ENCODE data around the gene LAMB1. TPM values are rescaled to one million over a fixed set of nuclear protein-coding genes. Genes with fewer than 3 reads are reported as not detected.

The LAMB1 gene
- total and polyA plus RNA-seq, 2 of the 13 experiments (the other 11 are each of a cell fraction or from before 2014, with no cell fraction given), result 109 to 124 TPM

DNA sequence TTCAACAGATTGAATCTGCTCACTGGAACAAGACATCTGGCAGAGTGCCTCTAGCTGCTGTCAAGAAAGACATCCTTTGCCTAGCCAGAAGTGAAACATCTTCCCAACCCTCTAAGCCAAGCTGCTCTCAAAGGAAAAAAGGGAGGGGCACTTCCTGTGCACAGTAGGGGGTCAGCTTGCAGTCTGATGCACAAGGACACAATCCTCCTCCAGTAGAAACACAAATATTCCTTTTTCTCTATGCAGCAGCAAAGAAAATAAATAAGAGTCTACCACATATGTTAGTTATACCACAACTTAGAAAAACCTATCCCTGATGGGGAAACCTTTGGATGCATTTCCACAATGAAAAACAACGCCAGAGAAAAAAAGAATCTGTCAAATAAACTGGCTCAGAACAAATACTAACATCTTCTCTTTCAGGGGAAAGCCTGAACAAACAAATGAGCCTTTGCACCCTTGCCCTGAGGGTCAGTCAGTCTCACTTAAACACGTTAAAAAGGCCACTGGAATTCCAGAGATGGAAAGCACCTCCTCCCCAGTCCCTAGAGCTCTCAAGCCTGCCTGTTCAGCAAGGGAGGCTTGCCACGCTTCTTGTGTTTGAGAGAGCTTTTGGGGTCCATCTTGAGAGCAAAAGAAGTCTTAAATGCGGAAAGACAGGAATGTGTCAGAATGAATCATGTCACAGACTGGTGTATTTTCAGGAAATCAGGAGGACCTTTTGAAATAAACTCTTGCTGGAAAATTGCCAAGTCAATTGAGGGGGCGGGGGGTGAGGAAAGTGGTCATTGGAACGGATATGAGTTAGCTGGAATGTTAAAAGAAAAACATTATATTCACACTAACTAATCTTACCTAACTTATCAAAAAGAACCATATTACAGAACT is 7.5 kb downstream of the LAMB1 start (continued):
- TF ChIP-seq, protein P1, sequence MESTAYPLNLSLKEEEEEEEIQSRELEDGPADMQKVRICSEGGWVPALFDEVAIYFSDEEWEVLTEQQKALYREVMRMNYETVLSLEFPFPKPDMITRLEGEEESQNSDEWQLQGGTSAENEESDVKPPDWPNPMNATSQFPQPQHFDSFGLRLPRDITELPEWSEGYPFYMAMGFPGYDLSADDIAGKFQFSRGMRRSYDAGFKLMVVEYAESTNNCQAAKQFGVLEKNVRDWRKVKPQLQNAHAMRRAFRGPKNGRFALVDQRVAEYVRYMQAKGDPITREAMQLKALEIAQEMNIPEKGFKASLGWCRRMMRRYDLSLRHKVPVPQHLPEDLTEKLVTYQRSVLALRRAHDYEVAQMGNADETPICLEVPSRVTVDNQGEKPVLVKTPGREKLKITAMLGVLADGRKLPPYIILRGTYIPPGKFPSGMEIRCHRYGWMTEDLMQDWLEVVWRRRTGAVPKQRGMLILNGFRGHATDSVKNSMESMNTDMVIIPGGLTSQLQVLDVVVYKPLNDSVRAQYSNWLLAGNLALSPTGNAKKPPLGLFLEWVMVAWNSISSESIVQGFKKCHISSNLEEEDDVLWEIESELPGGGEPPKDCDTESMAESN (CRISPR knock-in tag; conservative IDR thresholded peaks at IDR 0.05), result no peak; the same call in 1 of the 2 replicates
- TF ChIP-seq POLR2AphosphoS5 (IDR thresholded peaks at IDR 0.05; ENCODE audit: low read depth, low read length), result no peak
- TF ChIP-seq KLF16 (CRISPR knock-in tag; IDR thresholded peaks at IDR 0.05), result no peak
- TF ChIP-seq, protein P2, sequence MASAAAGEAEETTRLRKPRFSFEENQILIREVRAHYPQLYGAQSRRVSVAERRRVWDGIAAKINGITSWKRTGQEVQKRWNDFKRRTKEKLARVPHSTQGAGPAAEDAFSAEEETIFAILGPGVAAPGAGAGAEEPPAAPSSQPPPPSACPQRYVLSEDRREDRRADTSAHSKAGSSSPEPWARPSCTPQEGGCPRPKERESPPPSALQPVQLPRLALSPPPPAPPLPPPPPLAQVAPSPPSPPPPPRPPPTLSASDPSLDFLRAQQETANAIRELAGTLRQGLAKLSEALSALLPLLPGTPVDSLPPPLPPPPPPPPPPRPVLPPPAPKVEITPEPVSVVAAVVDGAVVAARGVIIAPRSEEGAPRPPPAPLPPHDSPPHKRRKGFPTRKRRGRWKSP (CRISPR knock-in tag; IDR thresholded peaks at IDR 0.05), result no peak
- no peak for TF ChIP-seq ZNF761 (CRISPR knock-in tag; conservative IDR thresholded peaks at IDR 0.05)
- TF ChIP-seq ZNF619 (CRISPR knock-in tag; IDR thresholded peaks at IDR 0.05), result no peak
- TF ChIP-seq, protein P3, sequence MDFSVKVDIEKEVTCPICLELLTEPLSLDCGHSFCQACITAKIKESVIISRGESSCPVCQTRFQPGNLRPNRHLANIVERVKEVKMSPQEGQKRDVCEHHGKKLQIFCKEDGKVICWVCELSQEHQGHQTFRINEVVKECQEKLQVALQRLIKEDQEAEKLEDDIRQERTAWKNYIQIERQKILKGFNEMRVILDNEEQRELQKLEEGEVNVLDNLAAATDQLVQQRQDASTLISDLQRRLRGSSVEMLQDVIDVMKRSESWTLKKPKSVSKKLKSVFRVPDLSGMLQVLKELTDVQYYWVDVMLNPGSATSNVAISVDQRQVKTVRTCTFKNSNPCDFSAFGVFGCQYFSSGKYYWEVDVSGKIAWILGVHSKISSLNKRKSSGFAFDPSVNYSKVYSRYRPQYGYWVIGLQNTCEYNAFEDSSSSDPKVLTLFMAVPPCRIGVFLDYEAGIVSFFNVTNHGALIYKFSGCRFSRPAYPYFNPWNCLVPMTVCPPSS (IDR thresholded peaks at IDR 0.05), result no peak
- no peak for TF ChIP-seq HMG20B (CRISPR knock-in tag; conservative IDR thresholded peaks at IDR 0.05)
- TF ChIP-seq, protein P4, sequence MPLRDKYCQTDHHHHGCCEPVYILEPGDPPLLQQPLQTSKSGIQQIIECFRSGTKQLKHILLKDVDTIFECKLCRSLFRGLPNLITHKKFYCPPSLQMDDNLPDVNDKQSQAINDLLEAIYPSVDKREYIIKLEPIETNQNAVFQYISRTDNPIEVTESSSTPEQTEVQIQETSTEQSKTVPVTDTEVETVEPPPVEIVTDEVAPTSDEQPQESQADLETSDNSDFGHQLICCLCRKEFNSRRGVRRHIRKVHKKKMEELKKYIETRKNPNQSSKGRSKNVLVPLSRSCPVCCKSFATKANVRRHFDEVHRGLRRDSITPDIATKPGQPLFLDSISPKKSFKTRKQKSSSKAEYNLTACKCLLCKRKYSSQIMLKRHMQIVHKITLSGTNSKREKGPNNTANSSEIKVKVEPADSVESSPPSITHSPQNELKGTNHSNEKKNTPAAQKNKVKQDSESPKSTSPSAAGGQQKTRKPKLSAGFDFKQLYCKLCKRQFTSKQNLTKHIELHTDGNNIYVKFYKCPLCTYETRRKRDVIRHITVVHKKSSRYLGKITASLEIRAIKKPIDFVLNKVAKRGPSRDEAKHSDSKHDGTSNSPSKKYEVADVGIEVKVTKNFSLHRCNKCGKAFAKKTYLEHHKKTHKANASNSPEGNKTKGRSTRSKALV (CRISPR knock-in tag; IDR thresholded peaks at IDR 0.05), result no peak
- no peak for TF ChIP-seq CHCHD3 (CRISPR knock-in tag; IDR thresholded peaks at IDR 0.05)
- no peak for TF ChIP-seq ZNF235 (CRISPR knock-in tag; IDR thresholded peaks at IDR 0.05; ENCODE audit: borderline replicate concordance)
- no peak for TF ChIP-seq MLLT10 (CRISPR knock-in tag; IDR thresholded peaks at IDR 0.05)
- TF ChIP-seq, protein P5, sequence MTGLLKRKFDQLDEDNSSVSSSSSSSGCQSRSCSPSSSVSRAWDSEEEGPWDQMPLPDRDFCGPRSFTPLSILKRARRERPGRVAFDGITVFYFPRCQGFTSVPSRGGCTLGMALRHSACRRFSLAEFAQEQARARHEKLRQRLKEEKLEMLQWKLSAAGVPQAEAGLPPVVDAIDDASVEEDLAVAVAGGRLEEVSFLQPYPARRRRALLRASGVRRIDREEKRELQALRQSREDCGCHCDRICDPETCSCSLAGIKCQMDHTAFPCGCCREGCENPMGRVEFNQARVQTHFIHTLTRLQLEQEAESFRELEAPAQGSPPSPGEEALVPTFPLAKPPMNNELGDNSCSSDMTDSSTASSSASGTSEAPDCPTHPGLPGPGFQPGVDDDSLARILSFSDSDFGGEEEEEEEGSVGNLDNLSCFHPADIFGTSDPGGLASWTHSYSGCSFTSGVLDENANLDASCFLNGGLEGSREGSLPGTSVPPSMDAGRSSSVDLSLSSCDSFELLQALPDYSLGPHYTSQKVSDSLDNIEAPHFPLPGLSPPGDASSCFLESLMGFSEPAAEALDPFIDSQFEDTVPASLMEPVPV (CRISPR knock-in tag; IDR thresholded peaks at IDR 0.05), result no peak
- TF ChIP-seq, protein P6, sequence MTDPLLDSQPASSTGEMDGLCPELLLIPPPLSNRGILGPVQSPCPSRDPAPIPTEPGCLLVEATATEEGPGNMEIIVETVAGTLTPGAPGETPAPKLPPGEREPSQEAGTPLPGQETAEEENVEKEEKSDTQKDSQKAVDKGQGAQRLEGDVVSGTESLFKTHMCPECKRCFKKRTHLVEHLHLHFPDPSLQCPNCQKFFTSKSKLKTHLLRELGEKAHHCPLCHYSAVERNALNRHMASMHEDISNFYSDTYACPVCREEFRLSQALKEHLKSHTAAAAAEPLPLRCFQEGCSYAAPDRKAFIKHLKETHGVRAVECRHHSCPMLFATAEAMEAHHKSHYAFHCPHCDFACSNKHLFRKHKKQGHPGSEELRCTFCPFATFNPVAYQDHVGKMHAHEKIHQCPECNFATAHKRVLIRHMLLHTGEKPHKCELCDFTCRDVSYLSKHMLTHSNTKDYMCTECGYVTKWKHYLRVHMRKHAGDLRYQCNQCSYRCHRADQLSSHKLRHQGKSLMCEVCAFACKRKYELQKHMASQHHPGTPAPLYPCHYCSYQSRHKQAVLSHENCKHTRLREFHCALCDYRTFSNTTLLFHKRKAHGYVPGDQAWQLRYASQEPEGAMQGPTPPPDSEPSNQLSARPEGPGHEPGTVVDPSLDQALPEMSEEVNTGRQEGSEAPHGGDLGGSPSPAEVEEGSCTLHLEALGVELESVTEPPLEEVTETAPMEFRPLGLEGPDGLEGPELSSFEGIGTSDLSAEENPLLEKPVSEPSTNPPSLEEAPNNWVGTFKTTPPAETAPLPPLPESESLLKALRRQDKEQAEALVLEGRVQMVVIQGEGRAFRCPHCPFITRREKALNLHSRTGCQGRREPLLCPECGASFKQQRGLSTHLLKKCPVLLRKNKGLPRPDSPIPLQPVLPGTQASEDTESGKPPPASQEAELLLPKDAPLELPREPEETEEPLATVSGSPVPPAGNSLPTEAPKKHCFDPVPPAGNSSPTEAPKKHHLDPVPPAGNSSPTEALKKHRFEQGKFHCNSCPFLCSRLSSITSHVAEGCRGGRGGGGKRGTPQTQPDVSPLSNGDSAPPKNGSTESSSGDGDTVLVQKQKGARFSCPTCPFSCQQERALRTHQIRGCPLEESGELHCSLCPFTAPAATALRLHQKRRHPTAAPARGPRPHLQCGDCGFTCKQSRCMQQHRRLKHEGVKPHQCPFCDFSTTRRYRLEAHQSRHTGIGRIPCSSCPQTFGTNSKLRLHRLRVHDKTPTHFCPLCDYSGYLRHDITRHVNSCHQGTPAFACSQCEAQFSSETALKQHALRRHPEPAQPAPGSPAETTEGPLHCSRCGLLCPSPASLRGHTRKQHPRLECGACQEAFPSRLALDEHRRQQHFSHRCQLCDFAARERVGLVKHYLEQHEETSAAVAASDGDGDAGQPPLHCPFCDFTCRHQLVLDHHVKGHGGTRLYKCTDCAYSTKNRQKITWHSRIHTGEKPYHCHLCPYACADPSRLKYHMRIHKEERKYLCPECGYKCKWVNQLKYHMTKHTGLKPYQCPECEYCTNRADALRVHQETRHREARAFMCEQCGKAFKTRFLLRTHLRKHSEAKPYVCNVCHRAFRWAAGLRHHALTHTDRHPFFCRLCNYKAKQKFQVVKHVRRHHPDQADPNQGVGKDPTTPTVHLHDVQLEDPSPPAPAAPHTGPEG (CRISPR knock-in tag; IDR thresholded peaks at IDR 0.05), result no peak

All from HepG2 (cell line).